Measurements from ENCODE around the gene THAP7. TPM values are rescaled to one million over a fixed set of nuclear protein-coding genes. Genes with fewer than 3 reads are reported as not detected.

Gene THAP7, protein sequence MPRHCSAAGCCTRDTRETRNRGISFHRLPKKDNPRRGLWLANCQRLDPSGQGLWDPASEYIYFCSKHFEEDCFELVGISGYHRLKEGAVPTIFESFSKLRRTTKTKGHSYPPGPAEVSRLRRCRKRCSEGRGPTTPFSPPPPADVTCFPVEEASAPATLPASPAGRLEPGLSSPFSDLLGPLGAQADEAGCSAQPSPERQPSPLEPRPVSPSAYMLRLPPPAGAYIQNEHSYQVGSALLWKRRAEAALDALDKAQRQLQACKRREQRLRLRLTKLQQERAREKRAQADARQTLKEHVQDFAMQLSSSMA
- total RNA-seq = 15.9 and 19.1 TPM in 2 replicates

DNA sequence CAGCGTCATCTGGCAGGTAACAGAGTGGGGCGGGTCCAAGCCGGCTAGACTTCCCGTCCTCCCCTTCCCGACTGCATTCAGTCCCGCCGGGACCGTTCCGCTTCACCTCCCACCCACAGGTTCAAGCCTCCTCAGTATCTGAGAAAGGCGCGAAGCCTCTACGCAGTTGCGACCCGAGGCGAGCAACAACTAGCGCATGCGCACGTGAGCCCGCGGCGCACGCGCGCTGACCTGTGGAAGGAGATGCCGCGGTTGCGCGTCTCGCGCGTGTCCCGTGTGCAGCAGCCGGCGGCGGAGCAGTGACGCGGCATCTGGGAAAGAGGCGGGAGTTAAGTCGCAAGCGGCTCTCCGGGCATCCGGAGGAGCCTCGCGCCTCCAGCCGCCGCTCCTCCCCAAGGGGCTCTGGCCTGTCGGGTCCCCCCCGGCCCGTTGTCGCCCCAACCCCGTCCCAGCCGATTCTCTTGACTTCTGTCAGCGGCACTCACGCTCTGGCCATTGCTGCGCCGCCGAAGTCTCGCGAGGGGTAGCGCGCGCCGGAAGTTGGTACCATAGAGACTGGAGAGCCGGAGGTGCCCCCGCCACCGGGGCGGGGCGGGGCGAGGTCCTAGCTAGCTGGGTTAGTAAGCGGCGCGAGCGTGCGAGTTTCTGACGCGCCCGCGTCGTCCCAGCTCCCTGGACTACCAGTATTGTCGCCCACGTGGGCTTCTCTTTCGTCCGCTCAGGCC is at the start of gene THAP7:
Gene THAP7 (minus strand): TSS at position 518 of the 725 bp plus-strand sequence. CDS start 207 bp downstream, at position 311.

DNA sequence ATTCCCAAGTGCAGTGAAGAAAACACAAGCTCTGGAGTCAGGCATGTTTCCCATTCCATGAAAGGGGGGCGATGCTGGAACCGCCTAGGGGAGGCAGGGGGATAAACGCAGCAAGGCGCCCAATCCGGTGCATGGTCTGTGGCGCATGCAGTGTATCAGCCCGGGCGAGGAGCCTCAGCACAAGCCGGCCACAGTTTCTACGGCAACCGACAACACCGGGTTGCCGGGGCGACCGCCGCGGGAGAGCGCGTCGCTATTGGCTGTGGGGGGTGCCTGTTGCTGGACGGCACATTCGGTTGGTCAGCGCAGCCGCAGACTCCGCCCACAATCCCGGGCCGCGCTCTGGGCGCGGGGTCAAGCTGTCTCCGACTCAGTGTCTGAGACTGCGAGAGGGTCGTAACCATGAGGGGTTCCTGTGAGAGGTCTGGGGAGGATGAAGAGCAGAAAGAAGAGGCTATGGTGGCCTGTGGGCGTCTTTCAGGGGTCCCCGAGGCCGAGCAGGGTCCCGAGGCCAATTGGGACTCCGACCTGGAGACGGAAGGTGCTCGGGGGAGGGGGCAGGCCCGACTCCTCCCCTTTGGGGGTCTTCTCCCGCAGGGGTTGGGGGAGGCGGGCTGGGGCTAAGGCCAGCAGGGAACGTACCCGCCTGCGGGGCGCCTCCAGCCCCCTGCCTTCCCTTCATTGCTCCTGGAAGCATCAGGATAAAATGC is 43.8 kb upstream of the THAP7 start, which contains the start of gene LRRC74B:
Gene LRRC74B (plus strand): TSS at position 362 of the 710 bp plus-strand sequence. CDS start 41 bp downstream, at position 403.

DNA sequence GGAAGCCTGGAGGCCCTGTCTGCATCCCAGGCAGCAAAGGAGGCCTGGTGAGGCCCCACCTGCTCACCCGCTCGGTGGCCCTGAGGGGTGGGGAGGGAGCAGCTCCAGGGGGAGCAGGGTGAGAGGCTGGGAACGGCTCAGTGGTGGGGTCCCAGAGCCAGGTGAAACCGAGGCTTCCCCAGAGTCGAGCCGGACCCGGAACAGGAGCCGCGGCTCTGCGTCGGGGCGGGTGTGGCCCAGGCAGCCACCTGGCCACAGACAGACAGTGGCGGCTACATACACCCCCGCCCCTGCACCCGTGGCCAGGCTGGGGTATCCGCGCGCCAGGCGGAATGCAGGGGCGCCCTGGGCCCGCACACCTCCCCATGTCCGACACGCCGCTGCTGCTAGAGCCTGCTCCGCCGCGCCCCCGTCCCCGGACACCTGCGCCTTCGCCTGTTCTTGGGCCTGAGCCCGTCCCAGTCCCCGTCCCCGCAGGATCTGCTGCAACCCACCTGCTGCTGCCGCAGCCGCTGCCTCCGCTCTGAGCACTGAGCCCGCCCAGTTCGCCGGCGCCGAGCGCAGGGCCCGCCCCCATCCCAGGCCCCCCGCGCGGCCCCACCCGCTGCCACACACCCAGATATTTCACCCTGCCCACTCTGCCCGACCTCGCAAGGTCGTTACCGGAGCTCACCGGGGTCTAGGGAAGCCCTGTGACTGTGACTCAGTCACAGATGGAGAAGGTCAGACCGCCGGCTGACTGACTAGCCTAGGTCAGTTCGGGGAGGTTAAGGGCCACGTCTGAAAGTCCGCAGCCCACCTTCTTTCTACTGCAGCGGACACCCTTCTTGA is 30.3 kb upstream of the THAP7 start, which contains the start of gene SLC7A4:
Gene SLC7A4 (minus strand): TSS at position 525 of the 831 bp plus-strand sequence. CDS start 749 bp downstream, outside the sequence.

DNA sequence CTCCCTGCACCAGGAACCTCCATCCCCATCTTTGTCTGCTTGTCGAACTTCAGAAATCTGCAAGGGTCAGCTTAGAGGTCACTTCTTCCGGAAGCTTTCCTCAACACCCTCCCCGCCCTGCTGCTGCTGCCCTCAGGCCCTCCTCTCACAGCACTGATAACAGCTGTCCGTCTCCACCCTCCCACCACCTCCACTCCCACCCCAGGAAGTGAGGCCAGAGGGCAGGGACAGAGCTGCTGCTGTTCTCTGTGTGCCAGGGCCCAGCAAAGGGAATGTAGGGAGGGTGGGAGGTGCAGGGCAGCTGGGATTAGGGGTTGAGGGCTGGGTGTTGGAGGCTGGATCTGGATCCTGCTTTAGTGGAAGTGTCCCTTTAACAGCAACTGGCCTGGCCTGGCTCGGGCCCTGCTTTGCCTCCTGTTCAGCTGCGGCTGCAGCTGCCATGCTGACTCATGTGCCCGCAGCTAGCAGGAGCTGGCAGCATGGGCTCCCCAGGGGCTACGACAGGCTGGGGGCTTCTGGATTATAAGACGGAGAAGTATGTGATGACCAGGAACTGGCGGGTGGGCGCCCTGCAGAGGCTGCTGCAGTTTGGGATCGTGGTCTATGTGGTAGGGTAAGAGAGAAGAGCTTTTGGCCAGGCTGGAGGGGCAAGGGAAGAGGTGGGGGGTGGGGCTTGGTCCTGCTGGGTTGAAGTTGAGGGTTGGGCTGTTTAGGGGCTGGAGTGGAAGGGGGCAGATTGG is 13.0 kb upstream of the THAP7 start, which contains the start of gene P2RX6:
Gene P2RX6 (plus strand): TSS at position 440 of the 740 bp plus-strand sequence. CDS start 10 bp downstream, at position 450.

DNA sequence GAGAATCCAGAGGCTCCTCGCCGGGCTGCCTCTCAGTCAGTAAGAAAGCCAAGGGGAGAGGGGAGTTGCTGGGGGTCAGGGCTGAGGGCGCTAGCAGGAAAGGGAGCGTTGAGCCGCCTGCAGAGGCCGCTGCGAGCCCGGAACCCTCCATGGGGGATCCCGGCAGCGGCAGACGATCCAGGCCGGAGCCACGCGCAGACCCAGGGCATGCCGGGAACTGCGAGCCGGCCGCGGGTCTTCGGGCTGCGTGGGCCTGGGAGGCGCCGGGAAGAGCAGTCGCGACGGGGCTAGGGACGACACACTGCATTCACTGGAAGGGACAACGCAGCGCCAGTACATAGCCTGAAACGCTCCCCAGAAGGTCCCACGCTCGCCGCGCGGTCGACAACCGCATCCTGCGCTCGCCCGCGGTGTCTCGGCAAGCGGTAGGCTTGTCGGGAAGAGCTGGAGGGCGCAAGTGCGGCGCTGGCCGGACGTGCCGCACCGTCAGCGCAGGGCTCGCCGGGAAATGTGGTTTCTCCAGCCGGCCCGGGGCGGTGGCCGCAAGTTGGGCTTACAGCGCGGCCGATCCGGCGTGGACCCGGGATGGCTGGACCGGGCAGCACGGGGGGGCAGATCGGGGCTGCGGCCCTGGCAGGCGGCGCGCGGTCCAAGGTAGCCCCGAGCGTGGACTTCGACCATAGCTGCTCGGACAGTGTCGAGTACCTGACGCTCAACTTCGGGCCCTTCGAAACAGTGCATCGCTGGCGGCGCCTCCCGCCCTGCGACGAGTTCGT is 19.9 kb downstream of the THAP7 start, which contains the start of gene LZTR1:
Gene LZTR1 (plus strand): TSS at position 511 of the 776 bp plus-strand sequence. CDS start 75 bp downstream, at position 586.

DNA sequence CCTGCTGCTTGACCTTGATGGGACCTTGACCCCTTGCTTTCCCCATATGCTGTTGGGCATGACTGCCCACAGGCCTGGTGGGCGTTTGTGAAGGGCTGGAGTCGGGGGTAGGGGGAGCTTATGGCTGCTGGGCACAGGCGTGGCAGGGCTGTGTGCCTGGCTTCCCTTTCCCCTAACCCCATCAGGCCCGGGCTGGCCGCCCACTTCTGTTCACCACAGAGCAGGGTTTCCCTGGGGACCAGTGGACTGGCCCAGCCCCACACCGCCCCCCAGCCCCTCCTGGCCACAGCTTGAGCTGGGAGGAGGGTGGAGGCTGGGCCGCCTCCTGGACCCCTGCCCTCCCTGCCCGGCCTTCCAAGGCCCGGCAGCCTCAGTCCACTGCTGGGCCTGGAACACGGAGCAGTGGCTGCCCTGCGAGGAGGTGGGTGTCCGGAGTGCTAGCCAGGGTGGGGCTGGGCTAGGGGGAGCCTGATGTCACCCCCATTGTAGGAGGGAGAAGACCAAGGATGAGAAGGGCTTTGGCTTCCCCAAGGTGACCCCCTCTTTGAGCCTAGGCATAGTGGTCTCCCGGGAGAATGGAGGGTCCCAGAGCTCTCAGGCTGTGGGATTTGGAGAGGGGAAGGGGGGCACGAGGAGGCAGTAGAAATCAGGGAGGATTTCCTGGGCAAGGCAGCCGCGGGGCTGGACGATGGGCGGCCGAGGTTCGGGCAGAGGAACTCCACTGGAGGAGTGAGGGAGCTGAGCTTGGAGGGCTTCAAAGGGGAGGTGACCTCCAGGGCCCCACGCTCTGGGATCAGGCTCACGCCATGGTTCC is 34.8 kb downstream of the THAP7 start, which contains the start of gene AIFM3:
Gene AIFM3 (plus strand): TSS at position 373 of the 814 bp plus-strand sequence. CDS start 690 bp downstream, outside the sequence.

Small RNA genes lying within 50 kb of the gene (small RNA-seq; reads per million reads assigned to genes)
- gene MIR649 = not detected

Other genes with a start within 250 kb of the THAP7 start
- not detected in 2 replicates for gene SERPIND1, start 228.0 kb downstream of the THAP7 start, total RNA-seq
- 40.6 and 58.7 TPM in 2 replicates for gene PI4KA, start 143.3 kb downstream of the THAP7 start, total RNA-seq
- 13.4 and 15.9 TPM in 2 replicates for gene SNAP29, start 143.1 kb downstream of the THAP7 start, total RNA-seq
- 38.3 and 41.1 TPM in 2 replicates for gene CRKL, start 84.7 kb downstream of the THAP7 start, total RNA-seq
- gene AIFM3, start 34.9 kb downstream of the THAP7 start, total RNA-seq = 0.52 and 0.54 TPM in 2 replicates
- gene LZTR1, start 19.8 kb downstream of the THAP7 start, total RNA-seq = 37.6 and 41.0 TPM in 2 replicates
- 1.8 and 3.1 TPM in 2 replicates for gene P2RX6, start 13.0 kb upstream of the THAP7 start, total RNA-seq
- gene SLC7A4, start 30.4 kb upstream of the THAP7 start, total RNA-seq = not detected in 2 replicates
- not detected in 2 replicates for gene LRRC74B, start 43.8 kb upstream of the THAP7 start, total RNA-seq